Karpas-422 (cell line): ENCODE measurements around the gene VAPB. TPM values are rescaled to one million over a fixed set of nuclear protein-coding genes. Genes with fewer than 3 reads are reported as not detected.

ENCODE experiments used
- DNase-seq: peaks from one replicate; pipeline ENCODE4 v3.0.0-alpha.2; 2015
- H2AFZ ChIP-seq: fragments of 200-600 bp; sonication (generic); 2 replicates; pipeline ENCODE4 v1.6.1; 2014; ENCODE audit warnings: antibody characterized with exemption, low read length, mixed read lengths
- H3K27ac ChIP-seq: fragments of 200-600 bp; sonication (generic); 2 replicates; pipeline ENCODE4 v1.5.1; 2014; ENCODE audit warnings: mild to moderate bottlenecking, low read length, moderate library complexity
- H3K27me3 ChIP-seq: fragments of 200-600 bp; sonication (generic); 2 replicates; pipeline ENCODE4 v1.6.1; 2014; ENCODE audit warnings: low read length, mixed read lengths
- H3K36me3 ChIP-seq: fragments of 200-600 bp; sonication (generic); 2 replicates; pipeline ENCODE4 v1.6.1; 2014; ENCODE audit warnings: low read length, mixed read lengths; ENCODE audit not compliant: insufficient read depth
- H3K4me1 ChIP-seq: fragments of 200-600 bp; sonication (generic); 2 replicates; pipeline ENCODE4 v1.6.1; 2014; ENCODE audit warnings: mild to moderate bottlenecking, low read length, mixed read lengths
- H3K4me2 ChIP-seq: fragments of 200-600 bp; sonication (generic); 2 replicates; pipeline ENCODE4 v1.6.1; 2014; ENCODE audit warnings: low read length, low read depth, mild to moderate bottlenecking; ENCODE audit not compliant: poor library complexity, severe bottlenecking
- H3K4me3 ChIP-seq: fragments of 200-600 bp; sonication (generic); 2 replicates; pipeline ENCODE4 v1.5.1; 2014; ENCODE audit warnings: mild to moderate bottlenecking, antibody characterized with exemption, low read length, mixed read lengths
- H3K79me2 ChIP-seq: fragments of 200-600 bp; sonication (generic); 2 replicates; pipeline ENCODE4 v1.6.1; 2014; ENCODE audit warnings: mild to moderate bottlenecking, low read length, mixed read lengths
- H3K9ac ChIP-seq: fragments of 200-600 bp; sonication (generic); 2 replicates; pipeline ENCODE4 v1.6.0; 2014; ENCODE audit warnings: low read length
- H3K9me2 ChIP-seq: fragments of 200-600 bp; sonication (generic), shearing (Covaris generic); replicated peaks from 2 replicates; pipeline ENCODE4 v1.6.0; 2014; ENCODE audit warnings: mild to moderate bottlenecking, low read length, moderate library complexity; ENCODE audit not compliant: insufficient read depth
- H3K9me3 ChIP-seq: fragments of 300-700, 200-600 bp; sonication (generic); 2 replicates; pipeline ENCODE4 v1.6.1; 2014; ENCODE audit warnings: low read length, mixed read lengths
- H4K20me1 ChIP-seq: fragments of 200-600 bp; sonication (generic); 2 replicates; pipeline ENCODE4 v1.6.1; 2014; ENCODE audit warnings: mild to moderate bottlenecking, antibody characterized with exemption, low read length, low read depth; ENCODE audit not compliant: insufficient read depth
- total RNA-seq: library from RNA; depleted of rRNA; stranded (reverse); fragments of >200 nt; shearing (Covaris generic); gene quantifications from 2 replicates; pipeline ENCODE4 v1.2.3, GENCODE V29; 2014; ENCODE audit warnings: low replicate concordance; rRNA removed

VAPB gene
- total RNA-seq = 11.1 and 12.8 TPM in 2 replicates

- Histone ChIP-seq H3K9me3 (no peaks in the 10 kb centered on the region), H3K27ac (peak within 1 kb of the TSS; percentile 82), H4K20me1 (peaks cover 28% of the 10 kb centered on the region), H3K27me3 (no peaks in the 10 kb centered on the region), H3K4me3 (peak within 1 kb of the TSS; percentile 84), H3K36me3 (peaks cover 16% of the 10 kb centered on the region; the same call in 1 of the 2 replicates), H3K4me1 (peaks cover 36% of the 10 kb centered on the region), H2AFZ (peak within 1 kb of the TSS; percentile 69; the same call in 1 of the 2 replicates), H3K9ac (peak within 1 kb of the TSS; percentile 99), H3K4me2 (peak within 1 kb of the TSS; percentile 83), H3K79me2 (peaks cover 48% of the 10 kb centered on the region), H3K9me2 (no peaks in the 10 kb centered on the region)
- peak; percentile 99 for DNase-seq
These were observed at the start of gene VAPB for GRCh38 chr20:58388882-58389323. Gene VAPB (plus strand): TSS chr20:58389229. CDS start chr20:58389460, 231 bp downstream.

GRCh38 chr20:58339741-58340140 is 49.3 kb upstream of the VAPB start:
- H3K4me2 ChIP-seq = no peak overlapping the region
- H3K27me3 ChIP-seq = no peaks in the 10 kb centered on the region
- H3K9me2 ChIP-seq = no peaks in the 10 kb centered on the region
- H3K4me1 ChIP-seq = peaks cover 10% of the 10 kb centered on the region
- no peaks in the 10 kb centered on the region for H3K36me3 ChIP-seq
- H3K4me3 ChIP-seq = no peak overlapping the region
- no peaks in the 10 kb centered on the region for H4K20me1 ChIP-seq
- H3K27ac ChIP-seq = no peak overlapping the region
- peaks cover 81% of the 10 kb centered on the region for H3K79me2 ChIP-seq
- no peak overlapping the region for H3K9ac ChIP-seq
- H2AFZ ChIP-seq = no peak overlapping the region
- no peaks in the 10 kb centered on the region for H3K9me3 ChIP-seq
- DNase-seq = no peak

- Histone ChIP-seq H3K4me3 (no peak overlapping the region), H3K9me2 (no peaks in the 10 kb centered on the region), H3K9ac (no peak overlapping the region), H3K79me2 (peaks cover 77% of the 10 kb centered on the region), H3K27ac (no peak overlapping the region), H3K9me3 (no peaks in the 10 kb centered on the region), H3K27me3 (no peaks in the 10 kb centered on the region), H3K4me1 (peaks cover 10% of the 10 kb centered on the region), H3K36me3 (no peaks in the 10 kb centered on the region), H4K20me1 (no peaks in the 10 kb centered on the region), H2AFZ (no peak overlapping the region), H3K4me2 (no peak overlapping the region)
- DNase-seq = no peak
These were observed 48.9 kb upstream of the VAPB start for GRCh38 chr20:58340151-58340550.

- no peak overlapping the region for H3K27ac ChIP-seq
- H3K9ac ChIP-seq = no peak overlapping the region
- H3K9me3 ChIP-seq = no peaks in the 10 kb centered on the region
- H3K4me1 ChIP-seq = peaks cover 10% of the 10 kb centered on the region
- no peaks in the 10 kb centered on the region for H3K27me3 ChIP-seq
- H3K36me3 ChIP-seq = no peaks in the 10 kb centered on the region
- peaks cover 71% of the 10 kb centered on the region for H3K79me2 ChIP-seq
- H2AFZ ChIP-seq = no peak overlapping the region
- no peaks in the 10 kb centered on the region for H4K20me1 ChIP-seq
- no peak for DNase-seq
- H3K9me2 ChIP-seq = no peaks in the 10 kb centered on the region
- no peak overlapping the region for H3K4me2 ChIP-seq
- H3K4me3 ChIP-seq = no peak overlapping the region
These were observed 48.2 kb upstream of the VAPB start for GRCh38 chr20:58340853-58341252.

- Histone ChIP-seq H3K36me3 (no peaks in the 10 kb centered on the region), H3K4me3 (no peak overlapping the region), H3K9ac (no peak overlapping the region), H3K79me2 (peaks cover 61% of the 10 kb centered on the region), H2AFZ (no peak overlapping the region), H4K20me1 (no peaks in the 10 kb centered on the region), H3K4me2 (no peak overlapping the region), H3K27me3 (no peaks in the 10 kb centered on the region), H3K4me1 (peaks cover 10% of the 10 kb centered on the region), H3K9me2 (no peaks in the 10 kb centered on the region), H3K27ac (no peak overlapping the region), H3K9me3 (no peaks in the 10 kb centered on the region)
- DNase-seq = no peak
These were observed 46.7 kb upstream of the VAPB start for GRCh38 chr20:58342104-58342945.

GRCh38 chr20:58344741-58345140 is 44.3 kb upstream of the VAPB start:
- H3K4me2 ChIP-seq = no peak overlapping the region
- no peaks in the 10 kb centered on the region for H4K20me1 ChIP-seq
- no peaks in the 10 kb centered on the region for H3K27me3 ChIP-seq

GRCh38 chr20:58349570-58349969 is 39.5 kb upstream of the VAPB start:
- Histone ChIP-seq H3K9me3 (no peaks in the 10 kb centered on the region), H3K79me2 (peaks cover under 1% of the 10 kb centered on the region; the same call in 1 of the 2 replicates), H3K4me3 (no peak overlapping the region), H3K27ac (no peak overlapping the region), H3K9ac (no peak overlapping the region), H3K4me1 (no peaks in the 10 kb centered on the region), H3K36me3 (0 out of 2 replicates have a peak, but pooled peaks cover 4% of the 10 kb centered on the region), H3K27me3 (no peaks in the 10 kb centered on the region), H4K20me1 (no peaks in the 10 kb centered on the region), H2AFZ (no peak overlapping the region), H3K4me2 (no peak overlapping the region), H3K9me2 (no peaks in the 10 kb centered on the region)
- no peak for DNase-seq

More at GRCh38 chr20:58344741-58345140, 44.3 kb upstream of the VAPB start:
- Histone ChIP-seq H3K79me2 (peaks cover 39% of the 10 kb centered on the region), H3K4me1 (no peaks in the 10 kb centered on the region), H3K9me3 (no peaks in the 10 kb centered on the region), H3K36me3 (no peaks in the 10 kb centered on the region), H3K27ac (no peak overlapping the region), H3K9ac (no peak overlapping the region), H3K9me2 (no peaks in the 10 kb centered on the region), H3K4me3 (no peak overlapping the region), H2AFZ (no peak overlapping the region)
- DNase-seq = no peak

- no peaks in the 10 kb centered on the region for H3K27me3 ChIP-seq
- no peak overlapping the region for H3K27ac ChIP-seq
- no peak for DNase-seq
- no peaks in the 10 kb centered on the region for H3K79me2 ChIP-seq
- no peak overlapping the region for H3K4me3 ChIP-seq
- H2AFZ ChIP-seq = no peak overlapping the region
- no peak overlapping the region for H3K9ac ChIP-seq
- H3K36me3 ChIP-seq = 0 out of 2 replicates have a peak, but pooled peaks cover 4% of the 10 kb centered on the region
- H4K20me1 ChIP-seq = no peaks in the 10 kb centered on the region
- H3K9me2 ChIP-seq = no peaks in the 10 kb centered on the region
- H3K9me3 ChIP-seq = no peaks in the 10 kb centered on the region
- no peak overlapping the region for H3K4me2 ChIP-seq
- H3K4me1 ChIP-seq = no peaks in the 10 kb centered on the region
These were observed 36.6 kb upstream of the VAPB start for GRCh38 chr20:58352468-58352867.
